Gastrocnemius medialis (tissue), 4 donors: ENCODE data around the gene PTCRA.

Experiments
- CTCF ChIP-seq, 5 experiments: fragments of 450-650 bp in 3 of 5; fragments of 200-600 bp in 2 of 5; sonication (generic) in 2 of 5; IDR thresholded peaks in 4 of 5; conservative IDR thresholded peaks in 1 of 5; 1 replicate in 4 of 5; 2 replicates in 1 of 5; pipeline ENCODE4 v1.5.1; 2016 to 2019; ENCODE audit warnings: antibody characterized with exemption in 5 of 5, mild to moderate bottlenecking in 3 of 5, moderate library complexity in 3 of 5
- POLR2A ChIP-seq, 2 donors: fragments of 450-650 bp; IDR thresholded peaks; one replicate each; pipeline ENCODE4 v1.6.1; 2017; ENCODE audit warnings: antibody characterized with exemption in 2 of 2, mild to moderate bottlenecking in 2 of 2, moderate library complexity in 2 of 2

- no peak for TF ChIP-seq POLR2A (IDR thresholded peaks at IDR 0.05)
- TF ChIP-seq CTCF (IDR thresholded peaks at IDR 0.05 in 4 of 5, conservative IDR thresholded peaks at IDR 0.05 in 1 of 5), result no peak
Observed at GRCh38 chr6:42932412-42932811, 16.6 kb downstream of the PTCRA start.
